Epithelial cell of esophagus (primary cell): ENCODE measurements around the gene DNMT1.

Source experiments
- DNase-seq: peaks from one replicate; pipeline ENCODE4 v3.0.0; 2010; ENCODE audit warnings: low read depth
- H3K4me3 ChIP-seq: 2 replicates; pipeline ENCODE4 v1.5.1; 2011; ENCODE audit warnings: mild to moderate bottlenecking, low read length, control low read depth
- TF ChIP-seq, protein P1 (sequence below): IDR thresholded peaks from 2 replicates; pipeline ENCODE4 v1.5.1; 2011; ENCODE audit warnings: low read depth, mild to moderate bottlenecking, low read length, control low read depth, inconsistent platforms; ENCODE audit not compliant: insufficient read depth; ENCODE audit errors: missing control alignments

DNMT1 gene

GRCh38 chr19:10104665-10105508 lies 89.9 kb downstream of the DNMT1 start:
- TF ChIP-seq, protein P1, sequence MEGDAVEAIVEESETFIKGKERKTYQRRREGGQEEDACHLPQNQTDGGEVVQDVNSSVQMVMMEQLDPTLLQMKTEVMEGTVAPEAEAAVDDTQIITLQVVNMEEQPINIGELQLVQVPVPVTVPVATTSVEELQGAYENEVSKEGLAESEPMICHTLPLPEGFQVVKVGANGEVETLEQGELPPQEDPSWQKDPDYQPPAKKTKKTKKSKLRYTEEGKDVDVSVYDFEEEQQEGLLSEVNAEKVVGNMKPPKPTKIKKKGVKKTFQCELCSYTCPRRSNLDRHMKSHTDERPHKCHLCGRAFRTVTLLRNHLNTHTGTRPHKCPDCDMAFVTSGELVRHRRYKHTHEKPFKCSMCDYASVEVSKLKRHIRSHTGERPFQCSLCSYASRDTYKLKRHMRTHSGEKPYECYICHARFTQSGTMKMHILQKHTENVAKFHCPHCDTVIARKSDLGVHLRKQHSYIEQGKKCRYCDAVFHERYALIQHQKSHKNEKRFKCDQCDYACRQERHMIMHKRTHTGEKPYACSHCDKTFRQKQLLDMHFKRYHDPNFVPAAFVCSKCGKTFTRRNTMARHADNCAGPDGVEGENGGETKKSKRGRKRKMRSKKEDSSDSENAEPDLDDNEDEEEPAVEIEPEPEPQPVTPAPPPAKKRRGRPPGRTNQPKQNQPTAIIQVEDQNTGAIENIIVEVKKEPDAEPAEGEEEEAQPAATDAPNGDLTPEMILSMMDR, result no peak
- DNase-seq, result no peak
- no peak overlapping the region for H3K4me3 ChIP-seq

DNA sequence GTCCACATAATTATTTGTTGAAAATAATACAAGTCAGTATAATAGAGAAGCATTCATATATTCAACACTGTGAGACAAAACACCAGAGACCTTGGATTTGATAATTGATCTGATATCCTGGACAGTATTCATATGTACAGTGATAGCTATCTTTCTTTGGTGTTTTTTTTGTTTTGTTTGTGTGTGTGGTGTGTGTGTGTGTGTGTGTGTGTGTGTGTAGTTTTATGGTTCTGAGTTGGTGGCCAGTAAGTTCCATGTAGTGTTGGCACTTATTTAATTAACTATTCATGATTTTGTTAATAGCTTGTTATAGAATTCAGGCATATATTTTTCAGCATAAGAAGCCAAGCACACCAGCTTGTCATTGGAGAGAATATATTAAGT lies 90.6 kb downstream of the DNMT1 start:
- TF ChIP-seq, protein P1, result no peak
- no peak overlapping the region for H3K4me3 ChIP-seq
- DNase-seq, result no peak

DNA sequence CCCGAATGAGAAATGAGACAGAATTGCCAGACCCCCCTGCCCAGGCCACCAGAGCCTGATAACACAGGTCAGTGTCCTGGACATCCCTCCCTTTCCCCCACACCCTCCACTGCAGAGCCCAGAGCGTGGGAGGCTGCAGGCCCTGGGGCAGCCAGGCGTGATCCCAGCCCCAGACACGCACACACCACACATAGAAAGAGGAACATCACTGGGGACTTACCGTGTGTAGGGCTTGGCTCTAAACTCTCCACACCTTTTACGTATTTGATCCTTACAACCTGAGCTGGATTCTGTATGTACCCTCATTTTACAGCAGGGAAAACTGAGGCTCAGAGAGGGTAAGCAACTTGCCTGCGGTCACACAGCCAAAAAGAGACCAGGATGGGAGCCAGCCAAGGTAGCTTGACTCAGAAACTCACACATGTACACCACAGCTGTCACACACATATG lies 91.9 kb downstream of the DNMT1 start:
- no peak for DNase-seq
- no peak overlapping the region for H3K4me3 ChIP-seq
- TF ChIP-seq, protein P1, result no peak

GRCh38 chr19:10100163-10100785 lies 94.5 kb downstream of the DNMT1 start:
- DNase-seq, result no peak
- no peak overlapping the region for H3K4me3 ChIP-seq
- TF ChIP-seq, protein P1, result no peak

DNA sequence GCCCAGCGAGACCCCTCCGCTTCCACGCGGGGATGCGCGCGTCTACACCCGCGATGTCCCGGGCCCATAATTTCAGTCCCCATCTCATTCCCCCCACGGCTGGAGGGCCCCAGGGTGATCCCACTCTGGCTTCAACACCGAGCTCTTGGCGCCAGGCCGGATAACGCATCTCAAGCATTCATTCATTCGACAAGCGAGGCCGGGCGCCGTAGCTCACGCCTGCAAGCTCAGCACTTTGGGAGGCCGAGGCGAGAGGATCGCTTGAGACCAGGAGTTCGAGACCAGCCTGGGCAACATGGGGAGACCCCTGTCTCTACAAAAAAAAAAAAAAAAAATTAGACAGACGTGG lies 98.2 kb downstream of the DNMT1 start:
- H3K4me3 ChIP-seq, result peak overlapping the region; percentile 52
- no peak for DNase-seq
- TF ChIP-seq, protein P1, result no peak

DNA sequence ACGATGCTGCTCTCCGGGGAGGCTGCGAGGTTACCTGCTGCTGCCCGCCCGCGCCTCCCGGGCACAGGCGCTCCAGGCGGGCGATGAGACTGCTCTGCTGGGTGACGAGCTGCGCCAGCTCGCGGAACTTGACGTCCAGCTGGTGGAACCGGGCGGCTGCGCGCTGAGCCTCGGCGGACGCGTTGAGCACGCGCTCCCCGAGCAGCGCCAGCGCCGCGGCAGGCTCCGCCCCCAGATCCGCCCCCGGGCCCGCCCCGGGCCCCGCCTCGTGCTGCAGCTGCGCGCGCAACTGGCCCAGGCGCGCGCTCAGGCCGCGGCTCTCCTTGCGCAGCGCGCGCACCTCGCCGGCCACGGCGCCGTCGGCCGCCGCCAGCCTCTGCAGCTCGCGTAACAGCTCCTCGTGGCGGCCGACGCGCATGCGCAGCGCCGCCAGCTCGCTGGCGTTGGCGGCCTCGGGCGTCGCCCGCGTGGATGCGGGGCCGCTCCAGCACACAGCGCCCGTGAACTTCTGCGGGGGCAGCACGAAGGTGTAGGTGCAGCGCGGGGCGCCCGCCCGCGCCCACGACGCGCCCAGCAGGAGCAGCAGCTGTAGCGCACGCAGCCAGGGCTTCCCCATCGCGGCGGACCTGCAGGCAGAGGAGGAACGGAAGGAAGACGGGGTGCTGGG lies 98.7 kb downstream of the DNMT1 start:
- TF ChIP-seq, protein P1, result no peak
- DNase-seq, result peak; percentile 93
- peak overlapping the region; percentile 52 for H3K4me3 ChIP-seq
